Natural killer cell (primary cell): ENCODE results near the gene NXPH2. TPM values are rescaled to one million over a fixed set of nuclear protein-coding genes. Genes with fewer than 3 reads are reported as not detected.

ENCODE experiments used
- ATAC-seq, 3 donors: fragments of 150-1000 bp in 2 of 3; fragments of 200-7000 bp in 1 of 3; cut with Tn5 transposase; 1 replicate in 1 of 3; 2 replicates in 2 of 3; pipeline ENCODE4 v1.10.0; 2021; ENCODE audit warnings: mild to moderate bottlenecking in 2 of 3, moderate library complexity in 2 of 3
- DNase-seq, 2 donors: peaks; one replicate each; pipeline versions ENCODE4 v3.0.0 to v3.0.0-alpha.2; 2013 to 2021; ENCODE audit warnings: mixed read lengths in 1 of 2
- H3K27ac ChIP-seq: one replicate; pipeline ENCODE4 v1.5.1; 2013; ENCODE audit warnings: mild to moderate bottlenecking, low read length
- H3K27me3 ChIP-seq: one replicate; pipeline ENCODE4 v1.6.1; 2013; ENCODE audit warnings: low read length; ENCODE audit not compliant: control insufficient read depth, insufficient read depth
- H3K36me3 ChIP-seq: one replicate; pipeline ENCODE4 v1.6.1; 2013; ENCODE audit warnings: low read length; ENCODE audit not compliant: control insufficient read depth, insufficient read depth
- H3K4me1 ChIP-seq: one replicate; pipeline ENCODE4 v1.6.1; 2013; ENCODE audit warnings: low read length; ENCODE audit not compliant: control insufficient read depth, insufficient read depth
- H3K4me3 ChIP-seq: one replicate; pipeline ENCODE4 v1.5.1; 2013; ENCODE audit warnings: low read length
- H3K9me3 ChIP-seq: one replicate; pipeline ENCODE4 v1.6.1; 2013; ENCODE audit warnings: low read length; ENCODE audit not compliant: control insufficient read depth, insufficient read depth
- H3K27ac Mint-ChIP-seq, 2 donors: one replicate each; pipeline ENCODE4 v1.8.0; 2022; ENCODE audit warnings: mild to moderate bottlenecking in 2 of 2, mixed read lengths in 2 of 2, moderate library complexity in 1 of 2
- H3K27me3 Mint-ChIP-seq, 2 donors: one replicate each; pipeline ENCODE4 v1.8.0; 2022; ENCODE audit warnings: low read depth in 2 of 2, mixed read lengths in 2 of 2
- H3K36me3 Mint-ChIP-seq: one replicate; pipeline ENCODE4 v1.8.0; 2022; ENCODE audit warnings: mixed read lengths
- H3K4me1 Mint-ChIP-seq, 2 donors: one replicate each; pipeline ENCODE4 v1.8.0; 2022; ENCODE audit warnings: mixed read lengths in 2 of 2
- H3K4me3 Mint-ChIP-seq: one replicate; pipeline ENCODE4 v1.8.0; 2022; ENCODE audit warnings: mild to moderate bottlenecking, moderate library complexity, mixed read lengths
- H3K9me3 Mint-ChIP-seq, 2 donors: one replicate each; pipeline ENCODE4 v1.8.0; 2022; ENCODE audit warnings: mixed read lengths in 2 of 2
- WGBS: methylation state at CpG from one replicate; pipeline ENCODE4 v1.1.7; 2013; ENCODE audit warnings: missing lambda C conversion rate; ENCODE audit not compliant: insufficient coverage; 5-methylcytosine and 5-hydroxymethylcytosine counted together
- intact Hi-C: fragments of 100-400 bp; cut with micrococcal nuclease; formaldehyde crosslinking; loops from one replicate; pipeline ENCODE4 v1.14.2; 2022
- total RNA-seq, 4 donors: library from RNA; stranded (reverse); fragments of 120-200 nt in 1 of 4; gene quantifications; one replicate each; pipeline versions ENCODE4 v1.2.3 to v1.2.4, GENCODE V29; 2013 to 2022
- TF ChIP-seq, protein P1 (sequence below): fragments of 200-600 bp; IDR thresholded peaks from one replicate; pipeline ENCODE4 v1.8.0; 2022; ENCODE audit warnings: antibody characterized with exemption

Gene NXPH2
- total RNA-seq, 3 donors from 2014 or later (not counting 1 experiment from before 2014, with no cell fraction given): not detected

GRCh38 chr2:138665937-138666336, 114.3 kb downstream of the NXPH2 start:
- no peaks in the 10 kb centered on the region for H3K36me3 Mint-ChIP-seq
- H3K4me3 Mint-ChIP-seq: no peak overlapping the region
- Histone ChIP-seq H3K27ac (no peak overlapping the region), H3K4me3 (no peak overlapping the region), H3K36me3 (no peaks in the 10 kb centered on the region), H3K27me3 (no peaks in the 10 kb centered on the region), H3K4me1 (no peaks in the 10 kb centered on the region), H3K9me3 (no peaks in the 10 kb centered on the region)
- no peaks in the 10 kb centered on the region for H3K4me1 Mint-ChIP-seq
- TF ChIP-seq, protein P1, sequence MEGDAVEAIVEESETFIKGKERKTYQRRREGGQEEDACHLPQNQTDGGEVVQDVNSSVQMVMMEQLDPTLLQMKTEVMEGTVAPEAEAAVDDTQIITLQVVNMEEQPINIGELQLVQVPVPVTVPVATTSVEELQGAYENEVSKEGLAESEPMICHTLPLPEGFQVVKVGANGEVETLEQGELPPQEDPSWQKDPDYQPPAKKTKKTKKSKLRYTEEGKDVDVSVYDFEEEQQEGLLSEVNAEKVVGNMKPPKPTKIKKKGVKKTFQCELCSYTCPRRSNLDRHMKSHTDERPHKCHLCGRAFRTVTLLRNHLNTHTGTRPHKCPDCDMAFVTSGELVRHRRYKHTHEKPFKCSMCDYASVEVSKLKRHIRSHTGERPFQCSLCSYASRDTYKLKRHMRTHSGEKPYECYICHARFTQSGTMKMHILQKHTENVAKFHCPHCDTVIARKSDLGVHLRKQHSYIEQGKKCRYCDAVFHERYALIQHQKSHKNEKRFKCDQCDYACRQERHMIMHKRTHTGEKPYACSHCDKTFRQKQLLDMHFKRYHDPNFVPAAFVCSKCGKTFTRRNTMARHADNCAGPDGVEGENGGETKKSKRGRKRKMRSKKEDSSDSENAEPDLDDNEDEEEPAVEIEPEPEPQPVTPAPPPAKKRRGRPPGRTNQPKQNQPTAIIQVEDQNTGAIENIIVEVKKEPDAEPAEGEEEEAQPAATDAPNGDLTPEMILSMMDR: no peak
- DNase-seq (no peak), ATAC-seq (no peak)
- no peak overlapping the region for H3K27ac Mint-ChIP-seq
- H3K9me3 Mint-ChIP-seq: peaks cover 0 to 2% of the 10 kb centered on the region in 2 donors
- H3K27me3 Mint-ChIP-seq: no peaks in the 10 kb centered on the region
- intact Hi-C loops: no loop called here
- 98% methylated on average over 2 of the region's 2 CpGs for WGBS

DNA sequence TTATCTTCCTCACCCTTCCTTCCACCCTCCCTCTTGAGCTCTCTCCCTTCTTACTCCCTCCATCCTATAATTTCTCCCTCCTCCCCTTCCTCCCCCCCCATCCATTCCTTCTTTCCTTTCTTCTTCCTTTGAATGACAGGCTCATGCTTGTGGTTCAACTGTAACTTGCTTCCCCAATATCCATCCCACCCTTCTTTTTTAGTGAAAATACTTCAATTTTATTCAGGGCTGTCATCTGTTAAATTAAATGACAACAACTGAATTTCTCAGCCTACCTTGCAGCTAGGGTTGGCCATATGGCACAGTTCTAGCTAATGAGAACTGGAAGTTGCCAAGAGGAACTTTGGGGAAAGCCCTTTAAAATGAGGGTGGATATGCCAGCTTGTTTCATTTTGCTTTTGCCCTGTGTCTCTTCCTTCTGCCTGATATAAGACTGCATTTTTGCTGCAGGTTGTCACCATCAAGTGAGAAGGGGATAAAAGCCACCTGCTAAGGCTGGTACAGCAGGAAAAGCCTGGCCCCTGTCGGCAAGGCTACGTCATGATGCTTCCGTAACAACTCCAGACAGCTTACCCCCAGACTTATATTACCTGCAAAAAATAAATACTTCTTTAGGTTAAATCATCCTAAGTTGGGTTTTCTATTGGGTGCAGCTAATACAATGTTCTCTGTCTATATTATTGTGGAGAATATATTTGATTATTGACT, 121.8 kb downstream of the NXPH2 start:
- ATAC-seq (no peak), DNase-seq (no peak)
- Mint-ChIP-seq H3K9me3 (peaks cover 0 to 7% of the 10 kb centered on the region in 2 donors), H3K4me3 (no peak overlapping the region), H3K27ac (no peak overlapping the region), H3K4me1 (no peaks in the 10 kb centered on the region), H3K27me3 (no peaks in the 10 kb centered on the region), H3K36me3 (no peaks in the 10 kb centered on the region)
- WGBS: 84% methylated on average over 3 of the region's 3 CpGs
- no peaks in the 10 kb centered on the region for H3K9me3 ChIP-seq
- H3K27me3 ChIP-seq: no peaks in the 10 kb centered on the region
- intact Hi-C loops: no loop called here
- TF ChIP-seq, protein P1: no peak
- no peaks in the 10 kb centered on the region for H3K36me3 ChIP-seq
- no peaks in the 10 kb centered on the region for H3K4me1 ChIP-seq
- H3K27ac ChIP-seq: no peak overlapping the region
- H3K4me3 ChIP-seq: no peak overlapping the region

GRCh38 chr2:138654146-138654545, 126.0 kb downstream of the NXPH2 start:
- Histone ChIP-seq H3K27ac (no peak overlapping the region), H3K4me1 (no peaks in the 10 kb centered on the region), H3K9me3 (no peaks in the 10 kb centered on the region), H3K4me3 (no peak overlapping the region), H3K27me3 (no peaks in the 10 kb centered on the region), H3K36me3 (no peaks in the 10 kb centered on the region)
- ATAC-seq: no peak
- Mint-ChIP-seq H3K36me3 (no peaks in the 10 kb centered on the region), H3K27me3 (no peaks in the 10 kb centered on the region), H3K4me3 (no peak overlapping the region), H3K9me3 (peaks cover 5 to 6% of the 10 kb centered on the region in 2 donors), H3K27ac (no peak overlapping the region), H3K4me1 (no peaks in the 10 kb centered on the region)
- 37% methylated on average over 4 of the region's 4 CpGs for WGBS
- TF ChIP-seq, protein P1: no peak
- no peak for DNase-seq
- intact Hi-C loops: no loop called here

DNA sequence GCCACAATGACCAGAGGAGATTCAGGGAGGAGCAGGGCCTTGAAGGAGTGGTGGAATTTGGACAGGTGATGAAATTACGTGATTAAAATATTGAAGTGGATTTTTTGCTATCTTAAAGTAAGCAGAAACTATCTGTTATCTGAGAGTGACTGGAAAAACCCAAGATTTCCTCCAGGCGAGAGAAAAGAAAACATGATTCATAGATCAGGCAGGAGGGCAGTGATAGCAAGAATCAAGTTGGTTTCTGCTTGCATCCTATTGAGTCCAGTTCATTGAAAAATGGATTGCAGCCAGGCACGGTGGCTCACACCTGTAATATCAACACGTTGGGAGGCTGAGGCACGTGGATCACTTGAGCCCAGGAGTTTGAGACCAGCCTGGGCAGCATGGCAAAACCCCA, 127.8 kb downstream of the NXPH2 start:
- Histone ChIP-seq H3K27ac (no peak overlapping the region), H3K36me3 (no peaks in the 10 kb centered on the region), H3K27me3 (no peaks in the 10 kb centered on the region), H3K9me3 (no peaks in the 10 kb centered on the region), H3K4me3 (no peak overlapping the region), H3K4me1 (no peaks in the 10 kb centered on the region)
- intact Hi-C loops: no loop called here
- DNase-seq (no peak), ATAC-seq (no peak)
- no peaks in the 10 kb centered on the region for H3K4me1 Mint-ChIP-seq
- TF ChIP-seq, protein P1: no peak
- no peaks in the 10 kb centered on the region for H3K27me3 Mint-ChIP-seq
- H3K9me3 Mint-ChIP-seq: peaks cover 5 to 6% of the 10 kb centered on the region in 2 donors
- no peak overlapping the region for H3K4me3 Mint-ChIP-seq
- no peak overlapping the region for H3K27ac Mint-ChIP-seq
- 74% methylated on average over 5 of the region's 5 CpGs for WGBS
- no peaks in the 10 kb centered on the region for H3K36me3 Mint-ChIP-seq
